ENCODE results near the gene GRID2IP. TPM values are rescaled to one million over a fixed set of nuclear protein-coding genes. Genes with fewer than 3 reads are reported as not detected.
"Not testable (repeated sequence)": the region's sequence is repeated elsewhere in the genome, so short reads cannot be mapped to it uniquely, and the experiment has no call there.

Gene GRID2IP
- total RNA-seq, 1 experiment from 2014 or later = 0.28 TPM

- Histone ChIP-seq H3K36me3 (replicated peaks; ENCODE audit: control insufficient read depth, insufficient read depth, low read length) (peaks cover 5% of the 10 kb centered on the region), H3K27me3 (ENCODE audit: control insufficient read depth, insufficient read depth, low read length) (no peaks in the 10 kb centered on the region), H3K4me3 (ENCODE audit: insufficient read depth, low read depth, low read length) (no peak overlapping the region)
- no peak for DNase-seq
These were observed 74.5 kb downstream of the GRID2IP start for GRCh38 chr7:6476596-6477317.

- H3K4me3 ChIP-seq (ENCODE audit: insufficient read depth, low read depth, low read length) = no peak overlapping the region
- DNase-seq = no peak
- H3K27me3 ChIP-seq (ENCODE audit: control insufficient read depth, insufficient read depth, low read length) = no peaks in the 10 kb centered on the region
- peaks cover 7% of the 10 kb centered on the region for H3K36me3 ChIP-seq (replicated peaks; ENCODE audit: control insufficient read depth, insufficient read depth, low read length)
These were observed 75.7 kb downstream of the GRID2IP start for GRCh38 chr7:6475433-6476186.

- Histone ChIP-seq H3K36me3 (replicated peaks; ENCODE audit: control insufficient read depth, insufficient read depth, low read length) (peaks cover 26% of the 10 kb centered on the region), H3K27me3 (ENCODE audit: control insufficient read depth, insufficient read depth, low read length) (no peaks in the 10 kb centered on the region), H3K4me3 (ENCODE audit: insufficient read depth, low read depth, low read length) (no peak overlapping the region)
- DNase-seq = no peak
These were observed 85.4 kb downstream of the GRID2IP start for GRCh38 chr7:6465862-6466261.

GRCh38 chr7:6463609-6464008, 87.7 kb downstream of the GRID2IP start:
- peaks cover 23% of the 10 kb centered on the region for H3K36me3 ChIP-seq (replicated peaks; ENCODE audit: control insufficient read depth, insufficient read depth, low read length)
- not testable (repeated sequence) for DNase-seq; H3K4me3 ChIP-seq (ENCODE audit: insufficient read depth, low read depth, low read length); H3K27me3 ChIP-seq (ENCODE audit: control insufficient read depth, insufficient read depth, low read length)

- no peaks in the 10 kb centered on the region for H3K27me3 ChIP-seq (ENCODE audit: control insufficient read depth, insufficient read depth, low read length)
- H3K36me3 ChIP-seq (replicated peaks; ENCODE audit: control insufficient read depth, insufficient read depth, low read length) = peaks cover 19% of the 10 kb centered on the region
- H3K4me3 ChIP-seq (ENCODE audit: insufficient read depth, low read depth, low read length) = no peak overlapping the region
- DNase-seq = no peak
These were observed 89.2 kb downstream of the GRID2IP start for GRCh38 chr7:6461946-6462550.

- H3K36me3 ChIP-seq (replicated peaks; ENCODE audit: control insufficient read depth, insufficient read depth, low read length) = peaks cover 13% of the 10 kb centered on the region
These were observed 90.2 kb downstream of the GRID2IP start for GRCh38 chr7:6460990-6461584.

GRCh38 chr7:6460303-6460702, 91.0 kb downstream of the GRID2IP start:
- DNase-seq = no peak
- Histone ChIP-seq H3K4me3 (ENCODE audit: insufficient read depth, low read depth, low read length) (no peak overlapping the region), H3K27me3 (ENCODE audit: control insufficient read depth, insufficient read depth, low read length) (no peaks in the 10 kb centered on the region), H3K36me3 (replicated peaks; ENCODE audit: control insufficient read depth, insufficient read depth, low read length) (peaks cover 6% of the 10 kb centered on the region)

More at GRCh38 chr7:6460990-6461584, 90.2 kb downstream of the GRID2IP start:
- DNase-seq = no peak
- no peak overlapping the region for H3K4me3 ChIP-seq (ENCODE audit: insufficient read depth, low read depth, low read length)
- H3K27me3 ChIP-seq (ENCODE audit: control insufficient read depth, insufficient read depth, low read length) = no peaks in the 10 kb centered on the region

- not testable (repeated sequence) for H3K4me3 ChIP-seq (ENCODE audit: insufficient read depth, low read depth, low read length); H3K27me3 ChIP-seq (ENCODE audit: control insufficient read depth, insufficient read depth, low read length); H3K36me3 ChIP-seq (replicated peaks; ENCODE audit: control insufficient read depth, insufficient read depth, low read length); DNase-seq
These were observed 92.6 kb downstream of the GRID2IP start for GRCh38 chr7:6458676-6459075.

GRCh38 chr7:6453734-6454133, 97.5 kb downstream of the GRID2IP start:
- H3K4me3 ChIP-seq (ENCODE audit: insufficient read depth, low read depth, low read length) = no peak overlapping the region
- no peak for DNase-seq
- H3K27me3 ChIP-seq (ENCODE audit: control insufficient read depth, insufficient read depth, low read length) = no peaks in the 10 kb centered on the region
- H3K36me3 ChIP-seq (replicated peaks; ENCODE audit: control insufficient read depth, insufficient read depth, low read length) = no peaks in the 10 kb centered on the region

GRCh38 chr7:6451224-6451705, 100.0 kb downstream of the GRID2IP start:
- Histone ChIP-seq H3K4me3 (ENCODE audit: insufficient read depth, low read depth, low read length) (no peak overlapping the region), H3K36me3 (replicated peaks; ENCODE audit: control insufficient read depth, insufficient read depth, low read length) (no peaks in the 10 kb centered on the region), H3K27me3 (ENCODE audit: control insufficient read depth, insufficient read depth, low read length) (no peaks in the 10 kb centered on the region)
- no peak for DNase-seq

- not testable (repeated sequence) for DNase-seq; H3K27me3 ChIP-seq (ENCODE audit: control insufficient read depth, insufficient read depth, low read length); H3K36me3 ChIP-seq (replicated peaks; ENCODE audit: control insufficient read depth, insufficient read depth, low read length); H3K4me3 ChIP-seq (ENCODE audit: insufficient read depth, low read depth, low read length)
These were observed 100.7 kb downstream of the GRID2IP start for GRCh38 chr7:6450591-6450990.

GRCh38 chr7:6449884-6450283, 101.4 kb downstream of the GRID2IP start:
- DNase-seq; H3K4me3 ChIP-seq (ENCODE audit: insufficient read depth, low read depth, low read length); H3K36me3 ChIP-seq (replicated peaks; ENCODE audit: control insufficient read depth, insufficient read depth, low read length); H3K27me3 ChIP-seq (ENCODE audit: control insufficient read depth, insufficient read depth, low read length): not testable (repeated sequence)

- no peak overlapping the region for H3K4me3 ChIP-seq (ENCODE audit: insufficient read depth, low read depth, low read length)
- no peaks in the 10 kb centered on the region for H3K27me3 ChIP-seq (ENCODE audit: control insufficient read depth, insufficient read depth, low read length)
- DNase-seq = no peak
- H3K36me3 ChIP-seq (replicated peaks; ENCODE audit: control insufficient read depth, insufficient read depth, low read length) = peaks cover 10% of the 10 kb centered on the region
These were observed 102.2 kb downstream of the GRID2IP start for GRCh38 chr7:6448943-6449543.

- H3K36me3 ChIP-seq (replicated peaks; ENCODE audit: control insufficient read depth, insufficient read depth, low read length) = peaks cover 16% of the 10 kb centered on the region
- no peaks in the 10 kb centered on the region for H3K27me3 ChIP-seq (ENCODE audit: control insufficient read depth, insufficient read depth, low read length)
These were observed 103.6 kb downstream of the GRID2IP start, which contains the start of gene DAGLB for GRCh38 chr7:6447581-6448199. DAGLB (minus strand) TSS chr7:6447954; CDS start chr7:6447842, 112 bp downstream.

More at GRCh38 chr7:6447581-6448199, 103.6 kb downstream of the GRID2IP start, which contains the start of gene DAGLB:
- peak; percentile 99 for DNase-seq
- H3K4me3 ChIP-seq (ENCODE audit: insufficient read depth, low read depth, low read length) = peak within 1 kb of the TSS; percentile 99
